H1 (cell line): ENCODE data around the gene GPBP1. TPM values are rescaled to one million over a fixed set of nuclear protein-coding genes. Genes with fewer than 3 reads are reported as not detected.

Source experiments
- CTCF ChIA-PET: fragments of 300-600 bp; sonication (Branson Sonifier 250); formaldehyde crosslinking; loops from one replicate; lab custom pipeline; 2021; ENCODE audit not compliant: partially characterized antibody; lab: Charles Lee
- POLR2A ChIA-PET: fragments of 300-600 bp; sonication (Branson Sonifier 250); formaldehyde crosslinking; loops from one replicate; lab custom pipeline; 2021; ENCODE audit warnings: inconsistent platforms; ENCODE audit not compliant: partially characterized antibody; lab: Charles Lee
- DNase-seq, 2 experiments: peaks; one replicate each; pipeline versions ENCODE4 v3.0.0 to v3.0.0-alpha.2; 2010 to 2022; ENCODE audit warnings: low spot score in 2 of 2, low read depth in 1 of 2, mixed read lengths in 1 of 2
- FAIRE-seq: peaks from 2 replicates; lab custom pipeline; 2011; peaks lifted over from hg19 to GRCh38; lab: Jason Lieb, UNC
- H2AFZ ChIP-seq: 2 replicates; pipeline ENCODE4 v1.8.1; 2012; ENCODE audit warnings: low read length, inconsistent platforms
- H2AK5ac ChIP-seq: 2 replicates; pipeline ENCODE4 v1.6.1; 2013; ENCODE audit warnings: low read depth, low read length
- H2BK120ac ChIP-seq: replicated peaks from 2 replicates; pipeline ENCODE3; 2013; ENCODE audit warnings: low read depth, low read length, inconsistent platforms
- H2BK12ac ChIP-seq: 2 replicates; pipeline ENCODE4 v1.6.1; 2013; ENCODE audit warnings: low read depth, low read length
- H2BK15ac ChIP-seq: 2 replicates; pipeline ENCODE4 v1.6.1; 2013; ENCODE audit warnings: low read length
- H2BK20ac ChIP-seq: 2 replicates; pipeline ENCODE4 v1.6.1; 2013; ENCODE audit warnings: low read length
- H2BK5ac ChIP-seq: 2 replicates; pipeline ENCODE4 v1.6.1; 2013; ENCODE audit warnings: low read depth, low read length
- H3K14ac ChIP-seq: 2 replicates; pipeline ENCODE4 v1.6.1; 2013; ENCODE audit warnings: inconsistent platforms; ENCODE audit not compliant: insufficient read length
- H3K18ac ChIP-seq: 2 replicates; pipeline ENCODE4 v1.6.1; 2013; ENCODE audit warnings: low read length; ENCODE audit errors: extremely low read depth
- H3K23ac ChIP-seq: 2 replicates; pipeline ENCODE4 v1.6.1; 2013; ENCODE audit warnings: inconsistent platforms; ENCODE audit not compliant: insufficient read length
- H3K23me2 ChIP-seq: 2 replicates; pipeline ENCODE4 v1.6.1; 2013; ENCODE audit warnings: low read depth, low read length
- H3K27ac ChIP-seq: 2 replicates; pipeline ENCODE4 v1.6.1; 2011; ENCODE audit warnings: low read depth, low read length, inconsistent platforms
- H3K27me3 ChIP-seq, 4 experiments: replicated peaks in 1 of 4; 1 replicate in 1 of 4; 2 replicates in 3 of 4; pipeline versions ENCODE4 v1.6.1 to v1.8.1; 2011 to 2013; ENCODE audit warnings: low read length in 3 of 4, mild to moderate bottlenecking in 3 of 4, inconsistent platforms in 2 of 4, mixed read lengths in 2 of 4, moderate library complexity in 1 of 4; ENCODE audit not compliant: control insufficient read depth in 3 of 4, insufficient read depth in 3 of 4; ENCODE audit errors: extremely low read depth in 1 of 4
- H3K36me3 ChIP-seq, 4 experiments: 2 replicates each; pipeline versions ENCODE4 v1.6.1 to v1.8.1; 2011 to 2013; ENCODE audit warnings: mild to moderate bottlenecking in 4 of 4, low read length in 3 of 4, moderate library complexity in 2 of 4, control low read depth in 1 of 4, inconsistent platforms in 1 of 4; ENCODE audit not compliant: insufficient read depth in 4 of 4, control insufficient read depth in 2 of 4
- H3K4ac ChIP-seq: replicated peaks from 2 replicates; pipeline ENCODE3; 2013; ENCODE audit warnings: low read length, low read depth, mixed read lengths, inconsistent platforms; ENCODE audit not compliant: insufficient read length
- H3K4me1 ChIP-seq, 4 experiments: replicated peaks in 1 of 4; 1 replicate in 1 of 4; 2 replicates in 3 of 4; pipeline versions ENCODE4 v1.6.1 to v1.8.1; 2011 to 2013; ENCODE audit warnings: low read length in 3 of 4, inconsistent platforms in 2 of 4, mixed read lengths in 1 of 4; ENCODE audit not compliant: insufficient read depth in 4 of 4, control insufficient read depth in 3 of 4
- H3K4me2 ChIP-seq, 2 experiments: 2 replicates each; pipeline versions ENCODE4 v1.6.1 to v1.8.1; 2011 to 2013; ENCODE audit warnings: low read depth in 2 of 2, low read length in 2 of 2, control low read depth in 1 of 2, inconsistent platforms in 1 of 2, mild to moderate bottlenecking in 1 of 2; ENCODE audit not compliant: insufficient read depth in 1 of 2
- H3K4me3 ChIP-seq, 4 experiments: fragments of 200-600, 300-600 bp in 1 of 4; sonication (generic), shearing (Covaris generic), sonication (Bioruptor Twin) in 1 of 4; 2 replicates each; pipeline versions ENCODE4 v1.5.1 to v1.8.1; 2011 to 2016; ENCODE audit warnings: low read length in 4 of 4, low read depth in 3 of 4, control low read depth in 2 of 4, inconsistent platforms in 2 of 4, mild to moderate bottlenecking in 2 of 4, mixed read lengths in 1 of 4, moderate library complexity in 1 of 4; ENCODE audit not compliant: insufficient read depth in 2 of 4; ENCODE audit errors: extremely low read depth in 1 of 4
- H3K56ac ChIP-seq: replicated peaks from 2 replicates; pipeline ENCODE3; 2013; ENCODE audit warnings: low read depth, mild to moderate bottlenecking, mixed read lengths, low read length, inconsistent platforms; ENCODE audit not compliant: insufficient read length
- H3K79me1 ChIP-seq: 2 replicates; pipeline ENCODE4 v1.6.1; 2013; ENCODE audit warnings: low read depth, low read length, control low read depth
- H3K79me2 ChIP-seq, 2 experiments: 2 replicates each; pipeline versions ENCODE4 v1.6.1 to v1.8.1; 2012 to 2013; ENCODE audit warnings: low read length in 2 of 2, mild to moderate bottlenecking in 2 of 2, inconsistent platforms in 1 of 2; ENCODE audit not compliant: insufficient read depth in 2 of 2, control insufficient read depth in 1 of 2
- H3K9ac ChIP-seq, 4 experiments: replicated peaks in 1 of 4; 1 replicate in 1 of 4; 2 replicates in 3 of 4; pipeline versions ENCODE4 v1.6.1 to v1.8.1; 2011 to 2013; ENCODE audit warnings: low read depth in 3 of 4, low read length in 3 of 4, control low read depth in 2 of 4, mild to moderate bottlenecking in 2 of 4, moderate library complexity in 2 of 4, inconsistent platforms in 1 of 4; ENCODE audit errors: extremely low read depth in 1 of 4
- H3K9me3 ChIP-seq, 2 experiments: 2 replicates each; pipeline versions ENCODE4 v1.6.1 to v1.8.1; 2012 to 2013; ENCODE audit warnings: mild to moderate bottlenecking in 2 of 2, moderate library complexity in 2 of 2, control low read depth in 1 of 2, inconsistent platforms in 1 of 2, low read depth in 1 of 2, low read length in 1 of 2, mixed read lengths in 1 of 2; ENCODE audit not compliant: insufficient read depth in 2 of 2
- H4K20me1 ChIP-seq, 2 experiments: replicated peaks in 1 of 2; 2 replicates each; pipeline versions ENCODE3 to v1.8.1; 2011 to 2013; ENCODE audit warnings: inconsistent platforms in 2 of 2, low read length in 2 of 2, mild to moderate bottlenecking in 1 of 2; ENCODE audit not compliant: insufficient read depth in 2 of 2, control insufficient read depth in 1 of 2
- H4K5ac ChIP-seq: 2 replicates; pipeline ENCODE4 v1.6.1; 2013; ENCODE audit warnings: low read length, low read depth, mixed read lengths, inconsistent platforms; ENCODE audit not compliant: insufficient read length
- H4K8ac ChIP-seq: 2 replicates; pipeline ENCODE4 v1.8.0; 2013; ENCODE audit warnings: mild to moderate bottlenecking, moderate library complexity, low read length, inconsistent platforms; ENCODE audit not compliant: insufficient read depth; ENCODE audit errors: extremely low read depth
- H4K91ac ChIP-seq: replicated peaks from 2 replicates; pipeline ENCODE3; 2013; ENCODE audit warnings: low read length, mixed read lengths, inconsistent platforms; ENCODE audit not compliant: insufficient read length
- BCL11A ChIP-seq, 2 experiments: IDR thresholded peaks; one replicate each; pipeline ENCODE4 v1.6.1; 2011; ENCODE audit warnings: low read depth in 2 of 2, low read length in 2 of 2, mild to moderate bottlenecking in 2 of 2
- CREB1 ChIP-seq: IDR thresholded peaks from 2 replicates; pipeline ENCODE4 v1.6.1; 2012; ENCODE audit warnings: inconsistent platforms
- GTF2F1 ChIP-seq: IDR thresholded peaks from 2 replicates; pipeline ENCODE4 v1.6.1; 2012; ENCODE audit warnings: low read depth, low read length, improper control_type of control experiment, borderline replicate concordance
- HDAC2 ChIP-seq, 2 experiments: fragments of 300-600 bp in 1 of 2; sonication (generic) in 1 of 2; IDR thresholded peaks; 2 replicates each; pipeline ENCODE4 v1.6.1; 2011 to 2012; ENCODE audit warnings: low read depth in 2 of 2, low read length in 2 of 2, mild to moderate bottlenecking in 2 of 2, moderate library complexity in 2 of 2, borderline replicate concordance in 1 of 2, inconsistent platforms in 1 of 2
- HDAC6 ChIP-seq: IDR thresholded peaks from one replicate; pipeline ENCODE4 v1.7.1; 2012; ENCODE audit warnings: low read depth, mild to moderate bottlenecking, inconsistent platforms, low read length, moderate library complexity
- KDM5A ChIP-seq: fragments of 200-600 bp; IDR thresholded peaks from 2 replicates; pipeline ENCODE4 v1.7.1; 2012; ENCODE audit warnings: mild to moderate bottlenecking, low read length, inconsistent platforms, mixed read lengths
- SP2 ChIP-seq: IDR thresholded peaks from 2 replicates; pipeline ENCODE4 v1.6.1; 2012; ENCODE audit warnings: mild to moderate bottlenecking, low read length, inconsistent platforms
- SP4 ChIP-seq: IDR thresholded peaks from 2 replicates; pipeline ENCODE4 v1.6.1; 2012; ENCODE audit warnings: low read length, inconsistent platforms
- TAF1 ChIP-seq: IDR thresholded peaks from 2 replicates; pipeline ENCODE4 v1.6.1; 2011; ENCODE audit warnings: mild to moderate bottlenecking, low read depth, low read length
- WGBS, 2 experiments: shearing (Covaris generic) in 1 of 2; methylation state at CpG; one replicate each; pipeline versions ENCODE4 v1.1.6 to v1.1.7; 2013 to 2015; ENCODE audit warnings: low lambda C conversion rate in 2 of 2, mixed read lengths in 2 of 2, inconsistent platforms in 1 of 2, low coverage in 1 of 2, missing lambda C conversion rate in 1 of 2; ENCODE audit not compliant: insufficient replicate concordance in 2 of 2, insufficient coverage in 1 of 2, insufficient read length in 1 of 2; ENCODE audit errors: extremely low coverage in 1 of 2, missing lambda C conversion rate in 1 of 2; 5-methylcytosine and 5-hydroxymethylcytosine counted together
- polyA plus RNA-seq, 7 experiments: library from polyadenylated mRNA; depleted of rRNA in 3 of 7; stranded (reverse) in 5 of 7; unstranded in 2 of 7; fragments of >200 nt in 5 of 7; fragments of 200-250 nt in 2 of 7; gene quantifications; 1 replicate in 5 of 7; 2 replicates in 1 of 7; 4 replicates in 1 of 7; pipeline versions ENCODE4 v1.2.1 to v1.2.3, GENCODE V29; 2011 to 2013; ENCODE audit warnings: missing spikeins in 2 of 7, mixed read lengths in 2 of 7
- total RNA-seq: library from RNA; stranded (reverse); fragmentation: NEBNext Ultra II Directional; extraction: Animal tissue kit (Norgen Biotek cat#: 25700); gene quantifications from 2 replicates; pipeline ENCODE4 v1.2.1, GENCODE V29; 2021

Gene GPBP1
- total and polyA plus RNA-seq, 2 of the 8 experiments (the other 6 are each of a cell fraction or from before 2014, with no cell fraction given): 29.2 to 108 TPM

DNA sequence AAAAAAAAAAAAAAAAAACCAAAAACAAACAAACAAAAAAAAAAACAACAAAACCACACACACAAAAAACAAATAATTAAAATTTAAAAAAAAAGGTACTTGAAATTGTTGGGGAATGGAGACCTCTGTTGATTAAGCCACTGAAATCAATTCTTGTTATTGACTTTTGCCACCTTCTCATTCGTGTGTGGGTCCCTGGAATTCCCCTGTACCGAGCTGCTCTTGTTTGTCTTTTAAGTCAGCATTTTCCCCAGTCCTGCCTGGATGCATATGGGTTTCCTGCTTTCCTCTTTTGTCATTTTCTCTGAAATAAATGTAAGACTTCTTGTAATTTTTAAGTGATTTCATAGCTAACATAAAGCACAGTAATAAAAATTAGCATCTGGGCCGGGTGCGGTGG, 45.5 kb downstream of the GPBP1 start:
- Histone ChIP-seq H3K36me3 (peaks cover 0 to 33% (median 12%) of the 10 kb centered on the region in 4 experiments; a peak in 5 of 8 replicates), H2BK120ac (no peak overlapping the region), H2AFZ (no peak overlapping the region), H3K4ac (no peak overlapping the region), H3K4me3 (no peak overlapping the region), H3K14ac (no peak overlapping the region), H3K4me2 (no peak overlapping the region), H3K9me3 (no peaks in the 10 kb centered on the region), H4K5ac (no peak overlapping the region), H2BK5ac (no peak overlapping the region), H3K23ac (no peak overlapping the region), H2AK5ac (no peak overlapping the region), H4K91ac (no peak overlapping the region), H3K27ac (no peak overlapping the region), H3K18ac (no peak overlapping the region), H3K9ac (no peak overlapping the region), H2BK20ac (no peak overlapping the region), H2BK12ac (no peak overlapping the region), H2BK15ac (no peak overlapping the region), H3K56ac (no peak overlapping the region), H3K4me1 (peaks cover 0 to 2% (median 0%) of the 10 kb centered on the region in 4 experiments; a peak in 1 of 7 replicates), H3K23me2 (no peaks in the 10 kb centered on the region; the same call in 1 of the 2 replicates), H4K8ac (no peak overlapping the region), H4K20me1 (peaks cover 11 to 15% of the 10 kb centered on the region in 2 experiments), H3K27me3 (no peaks in the 10 kb centered on the region), H3K79me2 (peaks cover 17 to 93% of the 10 kb centered on the region in 2 experiments), H3K79me1 (peaks cover 4% of the 10 kb centered on the region; the same call in 1 of the 2 replicates)
- 86% methylated on average over 4 of the region's 4 CpGs; no CpG with 5 or more reads in 1 of the 2 experiments for WGBS, 2 experiments
- DNase-seq (no peak), FAIRE-seq (no peak)
- POLR2A ChIA-PET: interaction anchor here (0.8 to 0.9 kb wide), 3 partner anchors 11 to 238 kb away, joined by 3 read pairs; no protein-coding TSS in a partner anchor
- CTCF ChIA-PET: interaction anchor here (0.9 to 1.6 kb wide), 14 partner anchors 9 to 319 kb away, joined by 3 to 7 read pairs (median 4); no protein-coding TSS in a partner anchor
- no peak for TF ChIP-seq BCL11A (IDR thresholded peaks at IDR 0.05; ENCODE audit: low read depth in 2 of 2, low read length in 2 of 2)
- TF ChIP-seq SP2: no peak
- no peak for TF ChIP-seq HDAC6
- TF ChIP-seq GTF2F1: no peak
- no peak for TF ChIP-seq CREB1
- no peak for TF ChIP-seq SP4
- TF ChIP-seq HDAC2 (IDR thresholded peaks at IDR 0.05; ENCODE audit: borderline replicate concordance in 1 of 2, low read depth in 2 of 2, low read length in 2 of 2): no peak
- no peak for TF ChIP-seq TAF1
- TF ChIP-seq KDM5A: no peak
